CD4-positive, alpha-beta T cell treated with Interleukin-6 at 100 ng/mL for 8 hours (primary cell): ENCODE results near the gene TMEM235.
"Not testable (repeated sequence)": the region's sequence is repeated elsewhere in the genome, so short reads cannot be mapped to it uniquely, and the experiment has no call there.

Experiments used
- DNase-seq: peaks from one replicate; pipeline ENCODE4 v3.0.0-alpha.2; 2020; ENCODE audit warnings: mixed read lengths, low spot score

Gene TMEM235

GRCh38 chr17:78238823-78239488 lies 7.5 kb downstream of the TMEM235 start:
- DNase-seq: no peak

- DNase-seq: no peak
Observed at GRCh38 chr17:78239489-78239931, 8.1 kb downstream of the TMEM235 start.

- no peak for DNase-seq
Observed at GRCh38 chr17:78240012-78240655, 8.7 kb downstream of the TMEM235 start.

DNA sequence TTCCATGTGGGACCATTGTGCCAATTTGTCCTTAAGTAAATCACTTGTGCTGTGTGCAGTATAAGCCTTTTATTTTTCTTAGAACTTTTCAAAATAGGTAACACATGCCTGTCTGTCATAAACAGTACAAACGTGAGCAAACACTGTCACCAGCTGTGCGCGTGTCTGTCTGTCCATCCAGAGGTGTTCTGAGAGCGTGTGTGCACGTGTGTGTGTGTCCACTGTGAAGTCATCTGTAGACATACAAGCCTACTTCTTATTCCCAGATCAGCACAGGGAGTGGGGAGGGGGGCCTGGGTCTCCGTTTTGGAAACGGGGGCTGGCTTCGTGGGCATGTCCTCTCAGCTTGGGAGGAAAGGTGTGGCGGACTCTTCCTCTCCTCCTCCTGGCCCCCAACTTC lies 9.4 kb downstream of the TMEM235 start:
- no peak for DNase-seq

GRCh38 chr17:78241277-78242023 lies 10.0 kb downstream of the TMEM235 start:
- no peak for DNase-seq

- no peak for DNase-seq
Observed at GRCh38 chr17:78242024-78242742, 10.8 kb downstream of the TMEM235 start.

DNA sequence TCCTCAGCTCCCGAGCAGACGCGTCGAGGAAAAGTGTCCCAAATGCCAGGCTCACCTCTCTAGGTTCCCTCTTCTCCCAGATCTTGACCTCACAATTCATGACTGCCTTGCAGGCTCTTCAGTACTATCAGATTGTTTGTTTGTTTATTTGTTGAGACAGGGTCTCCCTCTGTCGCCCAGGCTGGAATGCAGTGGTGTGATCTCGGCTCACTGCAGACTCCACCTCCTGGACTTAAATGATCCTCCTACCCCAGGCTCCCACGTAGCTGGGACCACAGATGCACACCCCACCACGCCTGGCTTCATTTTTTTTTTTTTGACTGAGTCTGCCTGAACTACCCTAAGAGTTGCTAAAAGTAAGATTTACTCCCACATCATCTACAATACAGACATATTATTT lies 15.9 kb downstream of the TMEM235 start:
- DNase-seq: no peak

DNA sequence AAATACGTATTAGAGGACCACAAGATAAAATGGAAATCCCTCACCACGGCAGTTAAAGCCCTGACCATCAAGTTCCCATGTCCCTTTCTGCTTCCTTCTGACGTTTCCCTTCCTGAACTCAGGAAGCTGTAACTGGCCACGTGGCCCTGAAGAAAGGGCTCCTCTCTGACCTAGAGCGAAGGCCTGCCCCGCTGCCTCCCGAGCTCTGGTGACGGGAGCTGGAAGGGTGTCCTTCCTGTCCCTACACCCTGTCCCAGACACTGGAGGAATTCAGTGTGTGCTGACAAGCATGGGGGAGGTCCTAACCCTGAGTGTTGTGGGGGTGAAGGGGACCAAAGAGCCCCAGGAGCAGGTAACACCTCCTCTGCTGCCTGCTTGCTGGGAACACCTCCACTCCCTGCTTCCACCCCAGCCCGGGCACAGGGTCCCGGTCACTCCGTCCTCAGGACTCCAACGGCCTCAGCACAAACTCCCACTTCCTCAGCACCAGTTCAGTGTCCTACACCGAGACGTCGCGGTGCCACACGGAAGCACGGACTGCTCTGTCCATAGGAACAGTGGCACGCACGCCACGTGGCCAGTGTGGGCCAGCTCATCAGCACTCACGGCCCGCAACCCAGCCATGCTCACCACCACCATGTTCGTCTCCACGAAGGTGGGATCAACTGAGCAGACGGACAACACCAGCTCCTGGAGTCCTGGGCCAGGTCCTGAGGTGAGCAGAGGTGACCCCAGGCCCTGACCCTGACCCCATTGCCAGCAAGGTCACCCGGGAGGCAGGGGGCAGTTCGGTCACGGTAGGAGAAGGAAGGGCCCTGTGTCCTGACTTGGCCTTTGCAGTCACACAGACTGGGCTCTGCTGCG lies 16.9 kb downstream of the TMEM235 start:
- DNase-seq: no peak

GRCh38 chr17:78249074-78249817 lies 17.8 kb downstream of the TMEM235 start:
- DNase-seq: no peak

DNA sequence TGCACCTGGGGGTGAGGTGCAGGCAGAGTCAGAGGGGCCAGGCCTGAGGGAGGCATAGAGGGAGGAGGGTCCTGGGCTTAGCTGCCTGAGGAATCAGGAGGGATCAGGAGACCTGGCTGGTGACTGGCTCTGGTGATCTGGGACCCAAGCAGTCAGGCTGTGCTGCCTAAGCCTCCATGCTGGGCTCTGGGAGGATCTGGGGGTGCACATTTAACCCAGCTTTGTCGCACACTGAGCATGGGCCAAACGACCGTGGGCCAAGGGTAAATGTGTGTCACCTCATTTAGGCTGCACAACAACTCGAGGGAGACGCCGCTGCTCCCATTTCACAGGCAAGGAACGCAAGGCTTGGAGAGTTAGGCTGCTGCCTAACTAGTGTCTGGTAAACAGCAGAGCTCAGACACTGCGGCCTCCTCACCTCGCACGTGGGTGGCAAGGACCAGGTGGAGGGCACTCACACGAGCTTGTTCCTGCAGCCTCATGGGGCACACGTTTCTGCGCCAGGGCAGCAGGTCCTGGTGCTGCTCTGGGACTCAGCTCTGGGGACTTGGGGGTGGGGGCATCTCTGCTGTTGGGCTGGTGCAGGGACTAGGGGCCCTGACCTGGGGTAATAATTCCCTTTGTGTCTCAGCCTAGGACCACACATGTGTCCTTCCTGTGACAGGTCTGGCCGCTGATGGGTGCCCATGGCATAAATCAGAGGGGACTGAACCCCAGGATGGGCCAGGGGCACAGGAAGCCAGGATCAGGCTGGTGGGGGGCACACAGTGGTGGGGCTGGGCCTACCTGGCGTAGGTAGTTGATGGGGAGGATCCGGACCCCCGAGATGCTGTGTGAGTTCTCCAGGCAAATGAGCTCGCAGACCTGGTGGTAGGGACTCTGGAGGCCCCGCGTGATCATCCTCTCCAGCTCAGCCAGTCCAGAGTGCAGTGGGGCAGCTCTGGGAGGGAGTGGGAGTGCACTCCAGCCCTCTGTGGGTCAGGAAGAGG lies 18.7 kb downstream of the TMEM235 start:
- no peak for DNase-seq

- DNase-seq: peak; percentile 84
Observed at GRCh38 chr17:78250891-78251772, 19.7 kb downstream of the TMEM235 start.

- DNase-seq: no peak
Observed at GRCh38 chr17:78251773-78252103, 20.3 kb downstream of the TMEM235 start.

- peak; percentile 92 for DNase-seq
Observed at GRCh38 chr17:78252111-78252634, 20.7 kb downstream of the TMEM235 start.

- peak; percentile 27 for DNase-seq
Observed at GRCh38 chr17:78252701-78253635, 21.5 kb downstream of the TMEM235 start.

GRCh38 chr17:78253636-78253945 lies 22.2 kb downstream of the TMEM235 start:
- DNase-seq: not testable (repeated sequence)

DNA sequence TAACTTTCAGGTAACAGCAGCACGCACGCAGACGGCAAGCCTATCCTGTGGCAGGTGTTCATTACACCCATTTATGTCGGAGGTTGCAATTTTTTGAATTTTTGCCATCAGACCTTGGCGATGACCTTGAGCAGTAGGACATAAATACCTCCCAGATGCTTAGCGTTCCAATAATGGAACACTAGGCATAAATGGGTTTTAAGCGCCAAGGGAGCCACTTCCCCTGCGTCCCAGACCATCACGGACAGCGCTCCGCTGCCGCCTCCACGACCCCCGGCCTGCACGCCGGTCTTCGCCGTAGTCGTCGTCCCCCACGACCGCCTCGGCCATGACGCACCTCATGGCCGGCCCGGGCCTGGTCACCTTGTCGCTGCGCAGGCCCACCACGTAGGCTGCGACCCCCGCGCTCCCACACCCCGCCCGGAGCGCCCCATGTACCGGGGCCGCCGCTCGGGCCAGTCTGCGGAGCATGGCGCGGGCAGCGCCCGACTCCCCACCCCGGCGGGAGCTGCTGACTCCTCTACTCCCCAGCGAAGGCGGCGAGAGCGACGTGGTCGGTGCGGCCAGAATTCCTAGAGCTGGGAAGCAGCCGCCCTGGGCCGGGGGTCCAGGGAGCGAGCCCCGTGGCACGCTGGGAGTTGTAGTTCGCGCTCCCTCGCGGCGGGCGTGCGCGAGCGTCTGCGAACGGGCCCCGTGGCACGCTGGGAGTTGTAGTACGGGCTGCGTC lies 22.7 kb downstream of the TMEM235 start:
- DNase-seq: peak; percentile 81
